ENCODE results near the gene LARGE1.
A peak's percentile ranks its signal among the peaks of the same experiment; 100 is the strongest.

The LARGE1 gene

DNA sequence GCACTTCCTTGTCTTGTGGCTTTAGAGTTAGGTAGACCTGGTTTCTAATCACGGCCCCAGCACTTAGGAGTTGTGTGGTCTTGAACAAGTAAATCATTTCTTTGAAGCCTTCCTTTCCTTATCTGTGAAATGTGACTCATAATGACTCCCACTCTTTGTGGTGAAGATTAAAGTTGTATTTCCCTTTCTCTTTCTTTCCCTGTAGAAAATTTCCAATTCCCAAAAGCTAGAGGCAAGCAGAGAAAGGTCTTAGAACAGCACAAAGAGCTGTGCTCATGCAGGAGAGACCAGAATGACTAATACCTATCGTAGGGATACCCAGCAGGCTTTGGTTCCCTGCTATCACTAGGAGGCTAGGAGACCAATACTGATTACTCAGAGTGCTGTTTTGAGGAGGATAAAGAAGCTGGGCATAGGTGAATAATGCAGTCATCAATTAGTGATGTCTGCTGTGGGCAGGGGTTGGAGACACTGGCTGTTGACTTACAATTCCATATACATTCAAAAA is 591.4 kb downstream of the LARGE1 start:
- no peak for DNase-seq (ENCODE audit: insufficient read length, low spot score)
- no peak for TF ChIP-seq TAF1 (IDR thresholded peaks at IDR 0.05; ENCODE audit: low read depth, low read length)
- TF ChIP-seq PAX5 (IDR thresholded peaks at IDR 0.05; ENCODE audit: insufficient read depth, low read length, severe bottlenecking): no peak
- TF ChIP-seq POLR2A (IDR thresholded peaks at IDR 0.05; ENCODE audit: low read depth, low read length): no peak
- TF ChIP-seq SPI1 (IDR thresholded peaks at IDR 0.05; ENCODE audit: low read depth, low read length): no peak
- no peak for TF ChIP-seq POU2F2 (IDR thresholded peaks at IDR 0.05; ENCODE audit: low read depth, low read length)
- TF ChIP-seq POLR2AphosphoS5 (IDR thresholded peaks at IDR 0.05; ENCODE audit: low read depth, low read length): no peak
- FAIRE-seq: no peak

DNA sequence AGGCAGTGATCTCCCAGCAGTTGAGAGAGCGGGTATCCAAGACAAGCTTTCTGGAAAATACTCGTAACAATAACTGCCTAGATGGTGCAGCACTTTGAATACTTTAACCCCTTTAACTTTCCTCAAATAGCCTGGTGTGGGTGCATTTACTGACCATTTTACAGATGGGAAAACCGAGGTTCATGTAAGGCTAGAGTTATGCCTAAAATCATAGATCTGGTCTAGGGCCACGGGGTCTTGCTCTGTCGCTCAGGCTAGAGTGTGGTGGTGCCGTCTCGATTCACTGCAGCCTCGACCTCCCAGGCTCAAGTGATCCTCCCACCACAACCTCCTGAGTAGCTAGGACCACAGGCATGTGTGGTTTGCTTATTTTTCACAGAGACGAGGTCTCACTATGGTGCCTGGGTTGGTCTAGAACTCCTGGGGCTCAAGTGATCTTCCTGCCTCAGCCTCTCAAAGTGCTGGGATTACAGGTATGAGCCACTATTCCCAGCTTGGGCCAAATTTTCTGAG is 592.9 kb downstream of the LARGE1 start:
- FAIRE-seq (no peak), DNase-seq (ENCODE audit: insufficient read length, low spot score) (no peak)
- no peak for TF ChIP-seq SPI1 (IDR thresholded peaks at IDR 0.05; ENCODE audit: low read depth, low read length)
- no peak for TF ChIP-seq POU2F2 (IDR thresholded peaks at IDR 0.05; ENCODE audit: low read depth, low read length)
- TF ChIP-seq TAF1 (IDR thresholded peaks at IDR 0.05; ENCODE audit: low read depth, low read length): no peak
- no peak for TF ChIP-seq POLR2AphosphoS5 (IDR thresholded peaks at IDR 0.05; ENCODE audit: low read depth, low read length)
- TF ChIP-seq PAX5 (IDR thresholded peaks at IDR 0.05; ENCODE audit: insufficient read depth, low read length, severe bottlenecking): no peak
- no peak for TF ChIP-seq POLR2A (IDR thresholded peaks at IDR 0.05; ENCODE audit: low read depth, low read length)

DNA sequence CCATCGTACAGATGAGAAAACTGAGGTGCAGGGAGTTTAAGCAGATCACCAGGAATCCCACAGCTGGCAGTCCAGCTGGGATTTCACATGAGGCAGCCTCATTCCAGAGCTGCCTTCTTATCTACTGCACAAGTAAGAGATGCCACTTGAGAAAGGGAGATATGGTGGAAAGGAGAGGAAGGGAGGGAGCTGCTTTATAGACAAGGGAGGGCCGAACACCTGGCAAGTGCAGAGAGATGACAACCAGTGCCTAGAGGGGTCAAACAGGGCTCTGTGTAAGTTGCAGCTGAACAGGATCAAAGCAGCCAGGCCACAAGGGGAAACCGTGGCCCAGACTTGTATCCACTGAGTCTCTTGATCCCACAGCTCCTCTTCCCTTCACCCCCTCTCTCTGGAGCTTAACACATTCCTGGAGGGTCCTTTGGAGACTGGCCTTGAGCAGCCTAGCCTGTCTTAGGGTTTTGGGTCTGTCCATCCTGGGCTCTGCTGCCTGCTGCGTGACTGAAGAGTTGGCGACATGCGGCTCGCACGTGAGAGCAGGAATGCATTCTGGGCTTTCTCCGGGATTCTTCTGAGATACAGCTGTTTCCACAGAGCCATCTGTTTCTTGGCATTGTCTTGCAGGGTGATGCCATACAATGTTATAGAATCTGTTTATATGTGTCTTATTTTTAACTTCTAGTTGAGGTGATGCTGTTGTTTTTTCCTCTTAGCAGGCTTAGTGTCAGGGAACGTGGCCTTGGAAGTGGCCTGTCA is 593.6 kb downstream of the LARGE1 start:
- TF ChIP-seq POLR2A (IDR thresholded peaks at IDR 0.05; ENCODE audit: low read depth, low read length) (no peak), POU2F2 (IDR thresholded peaks at IDR 0.05; ENCODE audit: low read depth, low read length) (no peak), TAF1 (IDR thresholded peaks at IDR 0.05; ENCODE audit: low read depth, low read length) (no peak), PAX5 (IDR thresholded peaks at IDR 0.05; ENCODE audit: insufficient read depth, low read length, severe bottlenecking) (no peak), SPI1 (IDR thresholded peaks at IDR 0.05; ENCODE audit: low read depth, low read length) (no peak)
- DNase-seq (ENCODE audit: insufficient read length, low spot score) (no peak), FAIRE-seq (no peak)

DNA sequence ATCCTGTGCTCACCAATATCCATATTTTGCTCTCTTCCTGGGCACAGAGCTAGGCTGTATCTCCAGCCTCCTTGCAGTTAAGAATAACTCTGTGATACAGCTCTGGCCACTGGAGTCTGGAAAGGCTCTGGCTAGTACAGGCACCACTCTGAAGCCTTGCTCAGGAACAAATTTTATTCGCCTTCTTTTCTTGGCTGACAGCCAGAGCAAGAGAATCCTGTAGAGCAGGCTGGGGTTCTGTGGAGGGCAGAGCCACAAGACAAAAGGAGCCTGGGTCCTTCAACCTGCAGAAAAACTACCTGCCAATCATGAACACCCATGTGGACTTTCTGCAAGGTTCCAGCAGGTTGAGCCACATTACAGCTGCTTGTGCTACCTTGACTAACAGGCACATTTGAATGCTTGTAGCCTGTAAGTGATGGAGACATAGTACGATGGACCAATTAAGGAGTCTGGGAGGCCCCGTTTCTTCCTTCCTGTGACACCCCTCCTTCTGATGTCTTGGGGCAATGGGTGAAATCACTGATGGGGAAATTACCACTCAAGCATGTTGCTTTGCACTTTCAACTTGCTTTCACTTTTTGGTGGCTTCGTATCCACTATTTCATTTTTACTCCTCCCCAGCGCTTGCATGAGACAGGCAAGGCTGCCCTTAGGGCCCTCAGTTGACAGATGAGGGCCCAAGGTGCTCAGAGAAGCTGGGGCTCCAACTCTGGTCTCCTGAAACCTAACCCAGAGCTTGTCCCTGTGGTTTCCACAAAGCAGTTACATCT is 594.9 kb downstream of the LARGE1 start:
- TF ChIP-seq PAX5 (IDR thresholded peaks at IDR 0.05; ENCODE audit: insufficient read depth, low read length, severe bottlenecking): peak; percentile 38
- TF ChIP-seq TAF1 (IDR thresholded peaks at IDR 0.05; ENCODE audit: low read depth, low read length): no peak
- TF ChIP-seq POU2F2 (IDR thresholded peaks at IDR 0.05; ENCODE audit: low read depth, low read length): peak; percentile 50; the same call in 1 of the 2 replicates
- FAIRE-seq: peak; percentile 89
- DNase-seq (ENCODE audit: insufficient read length, low spot score): peak; percentile 37

DNA sequence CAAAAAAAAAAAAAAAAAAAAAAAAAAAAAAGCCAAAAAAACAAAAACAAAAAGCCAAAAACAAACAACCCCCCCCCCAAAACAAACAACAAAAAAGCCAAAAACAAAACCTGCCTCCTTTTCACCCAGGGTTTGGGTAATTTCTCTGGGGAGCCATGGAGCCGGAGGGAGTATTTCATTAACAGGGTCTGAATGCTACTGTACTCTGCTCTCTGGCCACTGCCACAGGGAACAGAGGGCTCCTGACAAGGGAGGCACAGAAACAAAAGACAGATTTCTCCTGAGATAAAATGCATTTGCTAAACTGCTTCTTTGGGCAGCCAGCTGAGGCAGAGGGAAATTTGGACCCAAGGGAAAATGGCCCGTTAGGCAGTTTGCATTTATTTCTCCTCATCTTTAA is 596.0 kb downstream of the LARGE1 start:
- DNase-seq (ENCODE audit: insufficient read length, low spot score): no peak
- TF ChIP-seq SPI1 (IDR thresholded peaks at IDR 0.05; ENCODE audit: low read depth, low read length) (no peak), POLR2A (IDR thresholded peaks at IDR 0.05; ENCODE audit: low read depth, low read length) (no peak), PAX5 (IDR thresholded peaks at IDR 0.05; ENCODE audit: insufficient read depth, low read length, severe bottlenecking) (no peak), POU2F2 (IDR thresholded peaks at IDR 0.05; ENCODE audit: low read depth, low read length) (no peak), TAF1 (IDR thresholded peaks at IDR 0.05; ENCODE audit: low read depth, low read length) (no peak), POLR2AphosphoS5 (IDR thresholded peaks at IDR 0.05; ENCODE audit: low read depth, low read length) (no peak)
- no peak for FAIRE-seq

DNA sequence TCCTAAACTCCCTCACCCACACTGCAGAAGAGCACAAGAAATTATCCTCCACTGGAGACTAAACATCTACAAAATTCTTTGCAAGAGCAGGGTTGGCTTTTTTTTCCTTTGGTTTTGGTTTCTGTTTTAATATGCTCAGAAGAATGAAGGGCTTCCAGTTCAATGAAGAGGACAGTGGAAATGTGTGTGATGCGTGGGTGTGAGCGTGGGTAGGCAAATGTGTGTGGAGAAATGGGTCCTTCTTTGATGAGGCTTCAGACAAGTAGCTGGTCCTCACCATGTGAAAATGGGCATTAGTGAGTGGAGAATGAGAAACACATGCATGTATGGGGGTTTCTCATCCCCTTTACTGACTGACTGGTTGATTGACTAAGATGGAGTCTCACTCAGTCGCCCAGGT is 598.8 kb downstream of the LARGE1 start:
- TF ChIP-seq POLR2A (IDR thresholded peaks at IDR 0.05; ENCODE audit: low read depth, low read length) (no peak), POU2F2 (IDR thresholded peaks at IDR 0.05; ENCODE audit: low read depth, low read length) (no peak), TAF1 (IDR thresholded peaks at IDR 0.05; ENCODE audit: low read depth, low read length) (no peak), SPI1 (IDR thresholded peaks at IDR 0.05; ENCODE audit: low read depth, low read length) (no peak), PAX5 (IDR thresholded peaks at IDR 0.05; ENCODE audit: insufficient read depth, low read length, severe bottlenecking) (no peak), POLR2AphosphoS5 (IDR thresholded peaks at IDR 0.05; ENCODE audit: low read depth, low read length) (no peak)
- no peak for DNase-seq (ENCODE audit: insufficient read length, low spot score)
- peak; percentile 81 for FAIRE-seq

DNA sequence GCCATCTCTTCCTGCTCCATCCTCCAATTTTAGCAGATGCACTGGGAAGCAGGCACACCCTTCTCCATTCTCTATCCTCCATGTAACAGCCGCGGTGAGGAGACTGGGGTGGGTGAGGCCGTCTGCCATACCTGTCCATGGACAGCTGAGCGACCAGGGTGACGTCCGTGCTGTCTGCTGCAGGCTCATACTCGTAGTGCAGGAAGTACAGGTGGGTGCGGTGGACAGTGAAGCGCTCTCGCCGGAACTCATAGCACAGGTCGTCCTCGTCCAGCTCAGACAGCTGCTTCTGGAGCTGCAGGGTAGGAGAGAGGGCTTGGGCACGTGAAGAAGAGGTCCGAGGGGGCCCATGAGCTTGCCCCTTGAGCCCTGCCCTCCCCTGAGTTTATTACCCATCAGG is 604.3 kb downstream of the LARGE1 start:
- no peak for DNase-seq (ENCODE audit: insufficient read length, low spot score)
- peak; percentile 66 for FAIRE-seq
- TF ChIP-seq TAF1 (IDR thresholded peaks at IDR 0.05; ENCODE audit: low read depth, low read length) (no peak), SPI1 (IDR thresholded peaks at IDR 0.05; ENCODE audit: low read depth, low read length) (no peak), PAX5 (IDR thresholded peaks at IDR 0.05; ENCODE audit: insufficient read depth, low read length, severe bottlenecking) (no peak), POLR2AphosphoS5 (IDR thresholded peaks at IDR 0.05; ENCODE audit: low read depth, low read length) (no peak), POU2F2 (IDR thresholded peaks at IDR 0.05; ENCODE audit: low read depth, low read length) (no peak), POLR2A (IDR thresholded peaks at IDR 0.05; ENCODE audit: low read depth, low read length) (no peak)

DNA sequence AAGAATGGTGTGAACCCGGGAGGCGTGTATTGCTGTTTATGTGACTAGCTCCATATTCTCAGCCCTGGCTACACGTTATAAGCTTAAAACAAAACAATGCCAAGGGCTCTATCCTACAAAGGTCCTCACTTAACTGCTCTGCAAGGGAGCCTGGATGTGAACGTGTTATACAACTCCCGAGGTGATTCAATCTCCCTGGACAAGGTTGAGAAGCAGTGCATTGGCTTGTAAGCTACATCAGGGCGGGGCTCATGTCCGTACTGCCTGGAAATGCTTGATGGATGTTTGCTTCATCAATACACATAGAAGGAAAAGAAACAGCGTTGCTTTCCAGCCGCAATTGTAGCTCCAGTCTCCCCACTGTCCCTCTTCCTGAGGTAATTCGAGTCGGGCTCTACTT is 605.2 kb downstream of the LARGE1 start:
- TF ChIP-seq PAX5 (IDR thresholded peaks at IDR 0.05; ENCODE audit: insufficient read depth, low read length, severe bottlenecking) (no peak), POLR2A (IDR thresholded peaks at IDR 0.05; ENCODE audit: low read depth, low read length) (no peak), POLR2AphosphoS5 (IDR thresholded peaks at IDR 0.05; ENCODE audit: low read depth, low read length) (no peak), TAF1 (IDR thresholded peaks at IDR 0.05; ENCODE audit: low read depth, low read length) (no peak), POU2F2 (IDR thresholded peaks at IDR 0.05; ENCODE audit: low read depth, low read length) (no peak), SPI1 (IDR thresholded peaks at IDR 0.05; ENCODE audit: low read depth, low read length) (no peak)
- DNase-seq (ENCODE audit: insufficient read length, low spot score): no peak
- FAIRE-seq: no peak

DNA sequence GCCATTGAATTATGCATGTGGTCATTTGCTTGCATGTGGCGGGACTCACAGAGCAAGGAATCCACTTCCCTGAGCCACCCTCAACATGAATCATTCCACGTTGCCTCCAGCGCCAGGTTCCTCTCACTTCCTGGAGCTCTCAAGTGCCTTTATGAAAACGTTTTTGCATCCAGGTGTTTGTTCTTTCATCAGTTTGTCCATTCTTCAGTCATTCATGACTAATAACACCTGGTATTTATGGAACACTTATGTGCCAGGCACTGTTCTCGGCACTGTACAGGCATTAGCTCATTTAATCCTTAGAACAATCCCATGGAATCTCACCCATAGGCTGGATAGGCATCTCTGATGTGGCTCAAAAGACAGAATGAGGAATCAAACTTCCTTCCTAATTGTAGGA is 606.0 kb downstream of the LARGE1 start:
- no peak for TF ChIP-seq POLR2AphosphoS5 (IDR thresholded peaks at IDR 0.05; ENCODE audit: low read depth, low read length)
- TF ChIP-seq POLR2A (IDR thresholded peaks at IDR 0.05; ENCODE audit: low read depth, low read length): no peak
- DNase-seq (ENCODE audit: insufficient read length, low spot score): no peak
- no peak for FAIRE-seq
